HCT116 (cell line): ENCODE measurements around the gene MYH10. TPM values are rescaled to one million over a fixed set of nuclear protein-coding genes. Genes with fewer than 3 reads are reported as not detected.

ENCODE experiments used
- ATAC-seq: fragments of 200-7000 bp; cut with Tn5 transposase; 2 replicates; pipeline ENCODE4 v1.9.1; 2020; ENCODE audit warnings: mild to moderate bottlenecking, moderate library complexity
- BruUV-seq: library from RNA; stranded (reverse); fragments of 400-500 nt; replicated peaks from 2 replicates; lab custom pipeline; 2021; lab: Mats Ljungman, UMichigan
- CTCF ChIA-PET: fragments of 300-600 bp; sonication (Branson Sonifier 250); formaldehyde crosslinking; loops from one replicate; lab custom pipeline; 2021; ENCODE audit warnings: antibody characterized with exemption; lab: Charles Lee
- POLR2A ChIA-PET: fragments of 300-600, 350-600 bp; sonication (Branson Sonifier 250); formaldehyde crosslinking; loops from one replicate; lab custom pipeline; 2021; ENCODE audit warnings: antibody characterized with exemption; lab: Charles Lee
- RAD21 ChIA-PET, 2 experiments: fragments of 300-600 bp; sonication (Branson Sonifier 250); formaldehyde crosslinking; loops; one replicate each; lab custom pipeline; 2023; ENCODE audit warnings: low total read pairs in 2 of 2; ENCODE audit not compliant: uncharacterized antibody in 2 of 2, unreplicated experiment in 2 of 2, low non-redundant PET in 1 of 2; lab: Charles Lee
- DNase-seq: peaks from one replicate; pipeline ENCODE4 v3.0.0-alpha.2; 2010; ENCODE audit warnings: low read depth, low spot score
- H2AFZ ChIP-seq: fragments of 200-600 bp; shearing (Covaris generic), sonication (generic); 2 replicates; pipeline ENCODE4 v1.6.1; 2017; ENCODE audit warnings: low read depth, mixed run types, mixed read lengths, antibody characterized with exemption, low read length; ENCODE audit not compliant: poor library complexity, severe bottlenecking
- H3K27ac ChIP-seq: 2 replicates; pipeline ENCODE4 v1.5.1; 2012; ENCODE audit warnings: low read depth, low read length
- H3K27me3 ChIP-seq: fragments of 200-600 bp; sonication (generic); 2 replicates; pipeline ENCODE4 v1.6.1; 2016; ENCODE audit warnings: mixed run types, low read length, mixed read lengths; ENCODE audit not compliant: insufficient read depth
- H3K36me3 ChIP-seq, 2 experiments: fragments of 200-500 bp in 1 of 2; fragments of 200-600 bp in 1 of 2; sonication (Bioruptor generic) in 1 of 2; sonication (generic) in 1 of 2; 2 replicates each; pipeline versions ENCODE4 v1.5.1 to v1.6.1; 2014 to 2016; ENCODE audit warnings: low read length in 2 of 2, inconsistent platforms in 1 of 2, mixed read lengths in 1 of 2, mixed run types in 1 of 2; ENCODE audit not compliant: insufficient read depth in 2 of 2, control insufficient read depth in 1 of 2
- H3K4me1 ChIP-seq, 2 experiments: fragments of 200-600 bp in 1 of 2; sonication (generic) in 1 of 2; 2 replicates each; pipeline versions ENCODE4 v1.5.1 to v1.6.1; 2012 to 2017; ENCODE audit warnings: low read length in 2 of 2, inconsistent platforms in 1 of 2, mild to moderate bottlenecking in 1 of 2, mixed read lengths in 1 of 2, mixed run types in 1 of 2, moderate library complexity in 1 of 2; ENCODE audit not compliant: insufficient read depth in 2 of 2, control insufficient read depth in 1 of 2
- H3K4me2 ChIP-seq: fragments of 200-600 bp; sonication (generic); 2 replicates; pipeline ENCODE4 v1.6.1; 2017; ENCODE audit warnings: mixed run types, low read length, mixed read lengths
- H3K4me3 ChIP-seq, 2 experiments: fragments of 200-600 bp in 1 of 2; sonication (generic) in 1 of 2; replicated peaks in 1 of 2; 2 replicates each; pipeline ENCODE4 v1.5.1; 2011 to 2016; ENCODE audit warnings: low read length in 2 of 2, control low read depth in 1 of 2, low read depth in 1 of 2, mild to moderate bottlenecking in 1 of 2, mixed read lengths in 1 of 2, mixed run types in 1 of 2
- H3K79me2 ChIP-seq: fragments of 200-600 bp; sonication (generic); 2 replicates; pipeline ENCODE4 v1.6.1; 2017; ENCODE audit warnings: mild to moderate bottlenecking, mixed run types, low read length, moderate library complexity, mixed read lengths; ENCODE audit not compliant: insufficient read depth
- H3K9ac ChIP-seq: fragments of 200-600 bp; sonication (generic); 2 replicates; pipeline ENCODE4 v1.6.1; 2016; ENCODE audit warnings: low read length, mixed read lengths
- H3K9me2 ChIP-seq: fragments of 200-600 bp; sonication (generic), shearing (Covaris generic); 2 replicates; pipeline ENCODE4 v1.6.1; 2017; ENCODE audit warnings: mixed run types, mild to moderate bottlenecking, moderate library complexity; ENCODE audit not compliant: insufficient read depth
- H3K9me3 ChIP-seq, 2 experiments: fragments of 200-500 bp in 1 of 2; fragments of 200-600 bp in 1 of 2; sonication (Bioruptor generic) in 1 of 2; sonication (generic) in 1 of 2; 2 replicates each; pipeline ENCODE4 v1.6.1; 2014 to 2017; ENCODE audit warnings: low read length in 2 of 2, mixed read lengths in 2 of 2, inconsistent platforms in 1 of 2, low read depth in 1 of 2, mild to moderate bottlenecking in 1 of 2, mixed run types in 1 of 2, moderate library complexity in 1 of 2; ENCODE audit not compliant: control insufficient read depth in 1 of 2, insufficient read depth in 1 of 2
- H4K20me1 ChIP-seq: fragments of 200-600 bp; sonication (generic), shearing (Covaris generic); 2 replicates; pipeline ENCODE4 v1.6.1; 2017; ENCODE audit warnings: mixed run types, mild to moderate bottlenecking, moderate library complexity; ENCODE audit not compliant: insufficient read depth
- ATF3 ChIP-seq: IDR thresholded peaks from 2 replicates; pipeline ENCODE4 v1.6.1; 2012
- CBX3 ChIP-seq: IDR thresholded peaks from 2 replicates; pipeline ENCODE4 v1.6.1; 2012; ENCODE audit warnings: low read depth
- CEBPB ChIP-seq: IDR thresholded peaks from 2 replicates; pipeline ENCODE4 v1.6.1; 2012; ENCODE audit warnings: low read depth
- ELF1 ChIP-seq: IDR thresholded peaks from 2 replicates; pipeline ENCODE4 v1.6.1; 2012; ENCODE audit warnings: low read depth, borderline replicate concordance
- EZH2 ChIP-seq: fragments of 200-600 bp; sonication (generic); IDR thresholded peaks from 2 replicates; pipeline ENCODE4 v1.6.1; 2017; ENCODE audit warnings: antibody characterized with exemption, mixed run types
- EZH2phosphoT487 ChIP-seq: fragments of 200-600 bp; IDR thresholded peaks from 2 replicates; pipeline ENCODE4 v1.6.1; 2018; ENCODE audit warnings: antibody characterized with exemption, borderline replicate concordance
- FOSL1 ChIP-seq: IDR thresholded peaks from 2 replicates; pipeline ENCODE4 v1.6.1; 2012; ENCODE audit warnings: low read depth
- JUND ChIP-seq: IDR thresholded peaks from 2 replicates; pipeline ENCODE4 v1.6.1; 2012
- POLR2AphosphoS5 ChIP-seq: IDR thresholded peaks from 2 replicates; pipeline ENCODE4 v1.6.1; 2011; ENCODE audit warnings: mild to moderate bottlenecking, low read depth, low read length, moderate library complexity
- RAD21 ChIP-seq: IDR thresholded peaks from 2 replicates; pipeline ENCODE4 v1.6.1; 2012; ENCODE audit warnings: low read depth, mild to moderate bottlenecking
- SIN3A ChIP-seq: IDR thresholded peaks from 2 replicates; pipeline ENCODE4 v1.6.1; 2012; ENCODE audit warnings: low read depth
- SP1 ChIP-seq: IDR thresholded peaks from 2 replicates; pipeline ENCODE4 v1.6.1; 2012; ENCODE audit warnings: low read depth
- YY1 ChIP-seq: IDR thresholded peaks from 2 replicates; pipeline ENCODE4 v1.6.1; 2011; ENCODE audit warnings: low read length, low read depth, moderate library complexity, mild to moderate bottlenecking; ENCODE audit not compliant: insufficient replicate concordance; ENCODE audit errors: extremely low read depth
- ZFX ChIP-seq: fragments of 450-650 bp; IDR thresholded peaks from 2 replicates; pipeline ENCODE4 v1.6.1; 2017
- intact Hi-C: fragments of 100-400 bp; cut with micrococcal nuclease; formaldehyde crosslinking; loops from 2 replicates; pipeline ENCODE4 v1.10.0; 2022
- total RNA-seq: library from RNA; stranded (reverse); gene quantifications from one replicate; pipeline ENCODE4 v1.2.1, GENCODE V29; 2021; ENCODE audit not compliant: unreplicated experiment
- TF ChIP-seq, protein P1 (sequence below), 3 experiments: fragments of 200-600 bp in 1 of 3; sonication (generic) in 1 of 3; IDR thresholded peaks in 2 of 3; conservative IDR thresholded peaks in 1 of 3; 2 replicates each; pipeline ENCODE4 v1.5.1; 2012 to 2017; ENCODE audit warnings: low read depth in 2 of 3, low read length in 2 of 3, antibody characterized with exemption in 1 of 3, borderline replicate concordance in 1 of 3, control low read depth in 1 of 3, mild to moderate bottlenecking in 1 of 3, mixed read lengths in 1 of 3, mixed run types in 1 of 3, moderate library complexity in 1 of 3; ENCODE audit not compliant: insufficient read depth in 1 of 3
- TF ChIP-seq, protein P2 (sequence below): IDR thresholded peaks from 2 replicates; pipeline ENCODE4 v1.6.1; 2012; ENCODE audit warnings: low read depth

MYH10 gene
- total RNA-seq, 1 experiment from 2014 or later, result 39.2 TPM

- ChIA-PET POLR2A (no interaction called here), CTCF (no interaction called here)
These were observed 18.8 kb downstream of the MYH10 start for GRCh38 chr17:8611619-8612298.

More at GRCh38 chr17:8611619-8612298, 18.8 kb downstream of the MYH10 start:
- Histone ChIP-seq H3K36me3 (no peaks in the 10 kb centered on the region), H3K4me2 (no peak overlapping the region), H3K27ac (no peak overlapping the region), H3K9me2 (no peaks in the 10 kb centered on the region), H3K4me3 (no peak overlapping the region), H3K27me3 (no peaks in the 10 kb centered on the region), H3K4me1 (no peaks in the 10 kb centered on the region), H2AFZ (no peak overlapping the region), H3K9ac (no peak overlapping the region), H3K79me2 (peaks cover 31% of the 10 kb centered on the region), H4K20me1 (no peaks in the 10 kb centered on the region), H3K9me3 (no peaks in the 10 kb centered on the region)
- BruUV-seq, result no TSS peak
- RAD21 ChIA-PET, result no interaction called here
- DNase-seq (no peak), ATAC-seq (no peak)
- TF ChIP-seq SP1 (no peak), JUND (no peak), POLR2AphosphoS5 (no peak), EZH2phosphoT487 (no peak), ELF1 (no peak), FOSL1 (no peak), ZFX (no peak), CEBPB (no peak), EZH2 (no peak), YY1 (no peak), CBX3 (no peak), ATF3 (no peak), SIN3A (no peak), RAD21 (no peak)
- TF ChIP-seq, protein P1, sequence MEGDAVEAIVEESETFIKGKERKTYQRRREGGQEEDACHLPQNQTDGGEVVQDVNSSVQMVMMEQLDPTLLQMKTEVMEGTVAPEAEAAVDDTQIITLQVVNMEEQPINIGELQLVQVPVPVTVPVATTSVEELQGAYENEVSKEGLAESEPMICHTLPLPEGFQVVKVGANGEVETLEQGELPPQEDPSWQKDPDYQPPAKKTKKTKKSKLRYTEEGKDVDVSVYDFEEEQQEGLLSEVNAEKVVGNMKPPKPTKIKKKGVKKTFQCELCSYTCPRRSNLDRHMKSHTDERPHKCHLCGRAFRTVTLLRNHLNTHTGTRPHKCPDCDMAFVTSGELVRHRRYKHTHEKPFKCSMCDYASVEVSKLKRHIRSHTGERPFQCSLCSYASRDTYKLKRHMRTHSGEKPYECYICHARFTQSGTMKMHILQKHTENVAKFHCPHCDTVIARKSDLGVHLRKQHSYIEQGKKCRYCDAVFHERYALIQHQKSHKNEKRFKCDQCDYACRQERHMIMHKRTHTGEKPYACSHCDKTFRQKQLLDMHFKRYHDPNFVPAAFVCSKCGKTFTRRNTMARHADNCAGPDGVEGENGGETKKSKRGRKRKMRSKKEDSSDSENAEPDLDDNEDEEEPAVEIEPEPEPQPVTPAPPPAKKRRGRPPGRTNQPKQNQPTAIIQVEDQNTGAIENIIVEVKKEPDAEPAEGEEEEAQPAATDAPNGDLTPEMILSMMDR (IDR thresholded peaks at IDR 0.05 in 2 of 3, conservative IDR thresholded peaks at IDR 0.05 in 1 of 3; ENCODE audit: borderline replicate concordance in 1 of 3, insufficient read depth in 1 of 3, low read depth in 2 of 3, low read length in 2 of 3), result no peak
- TF ChIP-seq, protein P2, sequence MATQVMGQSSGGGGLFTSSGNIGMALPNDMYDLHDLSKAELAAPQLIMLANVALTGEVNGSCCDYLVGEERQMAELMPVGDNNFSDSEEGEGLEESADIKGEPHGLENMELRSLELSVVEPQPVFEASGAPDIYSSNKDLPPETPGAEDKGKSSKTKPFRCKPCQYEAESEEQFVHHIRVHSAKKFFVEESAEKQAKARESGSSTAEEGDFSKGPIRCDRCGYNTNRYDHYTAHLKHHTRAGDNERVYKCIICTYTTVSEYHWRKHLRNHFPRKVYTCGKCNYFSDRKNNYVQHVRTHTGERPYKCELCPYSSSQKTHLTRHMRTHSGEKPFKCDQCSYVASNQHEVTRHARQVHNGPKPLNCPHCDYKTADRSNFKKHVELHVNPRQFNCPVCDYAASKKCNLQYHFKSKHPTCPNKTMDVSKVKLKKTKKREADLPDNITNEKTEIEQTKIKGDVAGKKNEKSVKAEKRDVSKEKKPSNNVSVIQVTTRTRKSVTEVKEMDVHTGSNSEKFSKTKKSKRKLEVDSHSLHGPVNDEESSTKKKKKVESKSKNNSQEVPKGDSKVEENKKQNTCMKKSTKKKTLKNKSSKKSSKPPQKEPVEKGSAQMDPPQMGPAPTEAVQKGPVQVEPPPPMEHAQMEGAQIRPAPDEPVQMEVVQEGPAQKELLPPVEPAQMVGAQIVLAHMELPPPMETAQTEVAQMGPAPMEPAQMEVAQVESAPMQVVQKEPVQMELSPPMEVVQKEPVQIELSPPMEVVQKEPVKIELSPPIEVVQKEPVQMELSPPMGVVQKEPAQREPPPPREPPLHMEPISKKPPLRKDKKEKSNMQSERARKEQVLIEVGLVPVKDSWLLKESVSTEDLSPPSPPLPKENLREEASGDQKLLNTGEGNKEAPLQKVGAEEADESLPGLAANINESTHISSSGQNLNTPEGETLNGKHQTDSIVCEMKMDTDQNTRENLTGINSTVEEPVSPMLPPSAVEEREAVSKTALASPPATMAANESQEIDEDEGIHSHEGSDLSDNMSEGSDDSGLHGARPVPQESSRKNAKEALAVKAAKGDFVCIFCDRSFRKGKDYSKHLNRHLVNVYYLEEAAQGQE, result no peak
- intact Hi-C loops, result no loop called here
